ENCODE results near the gene XPNPEP2. TPM values are rescaled to one million over a fixed set of nuclear protein-coding genes. Genes with fewer than 3 reads are reported as not detected.

The XPNPEP2 gene
- total RNA-seq, 1 experiment from 2014 or later = not detected

- H3K4me3 ChIP-seq (ENCODE audit: low read length) = no peak overlapping the region
- ChIA-PET CTCF (no interaction called here), POLR2A (ENCODE audit: unreplicated experiment) (no interaction called here)
- no peaks in the 10 kb centered on the region for H4K20me1 ChIP-seq (ENCODE audit: low read length)
- ATAC-seq (no peak), DNase-seq (no peak)
- no peaks in the 10 kb centered on the region for H3F3A ChIP-seq (ENCODE audit: low read length, unreplicated experiment)
- no peak for TF ChIP-seq CTCF (conservative IDR thresholded peaks at IDR 0.05; ENCODE audit: low read depth, low read length)
- no peak for TF ChIP-seq EZH2 (IDR thresholded peaks at IDR 0.05; ENCODE audit: low read length, unreplicated experiment)
- TF ChIP-seq EZH2phosphoT487 (IDR thresholded peaks at IDR 0.05; ENCODE audit: borderline replicate concordance, low read length) = no peak
- H3K9me2 ChIP-seq (replicated peaks; ENCODE audit: low read length) = no peaks in the 10 kb centered on the region
- no peak overlapping the region for H3K27ac ChIP-seq (ENCODE audit: low read length)
- BruUV-seq (replicated peaks) = no TSS peak
- no peak overlapping the region for H3K4me2 ChIP-seq (ENCODE audit: low read length)
- H3K79me2 ChIP-seq (ENCODE audit: low read length) = no peaks in the 10 kb centered on the region
- no peak overlapping the region for H2AFZ ChIP-seq (ENCODE audit: low read length)
- no peaks in the 10 kb centered on the region for H3K27me3 ChIP-seq (ENCODE audit: low read length)
- no peaks in the 10 kb centered on the region for H3K4me1 ChIP-seq (ENCODE audit: insufficient read depth, low read length)
- H3K36me3 ChIP-seq (ENCODE audit: low read depth, low read length) = no peaks in the 10 kb centered on the region
- H3K9ac ChIP-seq (ENCODE audit: low read length) = no peak overlapping the region
- no peaks in the 10 kb centered on the region for H3K9me3 ChIP-seq (ENCODE audit: low read length)
- intact Hi-C loops (cut with micrococcal nuclease) = no loop called here
These were observed 30.8 kb downstream of the XPNPEP2 start for GRCh38 chrX:129769467-129770154.

- Histone ChIP-seq H3K36me3 (ENCODE audit: low read depth, low read length) (no peaks in the 10 kb centered on the region), H3K27me3 (ENCODE audit: low read length) (no peaks in the 10 kb centered on the region), H3K9me2 (replicated peaks; ENCODE audit: low read length) (no peaks in the 10 kb centered on the region), H3K4me1 (ENCODE audit: insufficient read depth, low read length) (no peaks in the 10 kb centered on the region), H3K4me2 (ENCODE audit: low read length) (no peak overlapping the region), H2AFZ (ENCODE audit: low read length) (no peak overlapping the region), H3F3A (ENCODE audit: low read length, unreplicated experiment) (no peaks in the 10 kb centered on the region), H3K9ac (ENCODE audit: low read length) (no peak overlapping the region), H3K9me3 (ENCODE audit: low read length) (no peaks in the 10 kb centered on the region), H3K4me3 (ENCODE audit: low read length) (no peak overlapping the region), H3K27ac (ENCODE audit: low read length) (no peak overlapping the region), H3K79me2 (ENCODE audit: low read length) (no peaks in the 10 kb centered on the region), H4K20me1 (ENCODE audit: low read length) (no peaks in the 10 kb centered on the region)
- no peak for TF ChIP-seq EZH2 (IDR thresholded peaks at IDR 0.05; ENCODE audit: low read length, unreplicated experiment)
- no peak for ATAC-seq
- POLR2A ChIA-PET (ENCODE audit: unreplicated experiment) = interaction anchor here (0.6 kb wide), 1 partner anchor 176 kb away, joined by 6 read pairs; no protein-coding TSS in a partner anchor
- intact Hi-C loops (cut with micrococcal nuclease) = no loop called here
- no TSS peak for BruUV-seq (replicated peaks)
- DNase-seq = no peak
- CTCF ChIA-PET = no interaction called here
These were observed 32.7 kb downstream of the XPNPEP2 start for GRCh38 chrX:129771266-129771995.

GRCh38 chrX:129772796-129773431, 34.1 kb downstream of the XPNPEP2 start:
- POLR2A ChIA-PET (ENCODE audit: unreplicated experiment) = no interaction called here
- no peak overlapping the region for H2AFZ ChIP-seq (ENCODE audit: low read length)
- H3K27ac ChIP-seq (ENCODE audit: low read length) = no peak overlapping the region
- no peaks in the 10 kb centered on the region for H3F3A ChIP-seq (ENCODE audit: low read length, unreplicated experiment)
- ATAC-seq = no peak
- no peaks in the 10 kb centered on the region for H3K79me2 ChIP-seq (ENCODE audit: low read length)
- H3K4me3 ChIP-seq (ENCODE audit: low read length) = no peak overlapping the region
- no peaks in the 10 kb centered on the region for H3K9me2 ChIP-seq (replicated peaks; ENCODE audit: low read length)
- CTCF ChIA-PET = no interaction called here
- no peak overlapping the region for H3K4me2 ChIP-seq (ENCODE audit: low read length)
- H3K4me1 ChIP-seq (ENCODE audit: insufficient read depth, low read length) = peaks cover 12% of the 10 kb centered on the region
- TF ChIP-seq CTCF (conservative IDR thresholded peaks at IDR 0.05; ENCODE audit: low read depth, low read length) (no peak), EZH2 (IDR thresholded peaks at IDR 0.05; ENCODE audit: low read length, unreplicated experiment) (no peak), EZH2phosphoT487 (IDR thresholded peaks at IDR 0.05; ENCODE audit: borderline replicate concordance, low read length) (no peak)
- no peak overlapping the region for H3K9ac ChIP-seq (ENCODE audit: low read length)
- H3K27me3 ChIP-seq (ENCODE audit: low read length) = no peaks in the 10 kb centered on the region
- BruUV-seq (replicated peaks) = no TSS peak
- no peaks in the 10 kb centered on the region for H3K36me3 ChIP-seq (ENCODE audit: low read depth, low read length)
- no peak for DNase-seq
- no peaks in the 10 kb centered on the region for H3K9me3 ChIP-seq (ENCODE audit: low read length)
- no peaks in the 10 kb centered on the region for H4K20me1 ChIP-seq (ENCODE audit: low read length)
- intact Hi-C loops (cut with micrococcal nuclease) = no loop called here
